GM21528 (cell line): ENCODE data around the gene RPL15.

Experiments
- ATAC-seq: cut with Tn5 transposase; IDR thresholded peaks from one replicate; pipeline ENCODE4 v1.9.1; 2021; ENCODE audit warnings: mild to moderate bottlenecking, moderate library complexity; ENCODE audit not compliant: unreplicated experiment, low FRiP score

Gene RPL15

DNA sequence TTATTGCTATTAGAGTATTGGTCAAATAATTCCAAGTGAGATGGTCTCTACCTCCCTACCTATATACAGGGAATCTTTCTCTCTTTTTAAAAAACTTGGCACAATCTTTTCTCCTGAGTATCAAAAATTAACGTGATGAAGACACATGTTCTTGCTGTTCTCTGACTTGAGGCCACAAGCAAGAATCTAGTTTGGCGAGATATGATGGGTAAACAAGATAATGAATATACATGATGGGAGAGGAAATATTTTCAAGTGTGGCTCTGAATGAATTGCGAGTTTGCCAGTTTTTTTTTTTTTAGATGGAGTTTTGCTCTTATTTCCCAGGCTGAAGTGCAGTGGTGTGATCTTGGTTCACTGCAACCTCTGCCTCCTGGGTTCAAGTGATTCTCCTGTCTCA, 39.8 kb downstream of the RPL15 start:
- no peak for ATAC-seq

- ATAC-seq = no peak
These were observed 42.4 kb downstream of the RPL15 start for GRCh38 chr3:23959135-23959900.

- ATAC-seq = no peak
These were observed 43.7 kb downstream of the RPL15 start for GRCh38 chr3:23960649-23961048.

DNA sequence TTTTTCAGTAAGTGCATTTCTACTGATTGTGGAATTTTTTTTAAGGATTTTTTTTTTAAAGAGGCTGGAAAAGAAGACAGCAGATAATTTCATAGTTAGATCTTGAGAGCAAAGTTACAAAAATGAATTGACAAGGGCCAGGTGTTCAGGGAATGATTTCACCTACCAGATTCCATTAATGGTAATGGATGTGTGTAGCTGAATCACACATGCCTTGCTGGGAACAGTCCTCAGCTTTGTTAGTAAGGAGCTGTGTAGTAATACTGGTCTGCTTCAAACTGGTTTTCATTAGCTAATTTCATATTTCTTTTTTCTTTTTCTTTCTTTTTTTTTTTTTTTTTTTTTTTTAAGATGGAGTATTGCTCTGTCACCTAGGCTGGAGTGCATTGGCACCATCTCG, 44.1 kb downstream of the RPL15 start:
- no peak for ATAC-seq

DNA sequence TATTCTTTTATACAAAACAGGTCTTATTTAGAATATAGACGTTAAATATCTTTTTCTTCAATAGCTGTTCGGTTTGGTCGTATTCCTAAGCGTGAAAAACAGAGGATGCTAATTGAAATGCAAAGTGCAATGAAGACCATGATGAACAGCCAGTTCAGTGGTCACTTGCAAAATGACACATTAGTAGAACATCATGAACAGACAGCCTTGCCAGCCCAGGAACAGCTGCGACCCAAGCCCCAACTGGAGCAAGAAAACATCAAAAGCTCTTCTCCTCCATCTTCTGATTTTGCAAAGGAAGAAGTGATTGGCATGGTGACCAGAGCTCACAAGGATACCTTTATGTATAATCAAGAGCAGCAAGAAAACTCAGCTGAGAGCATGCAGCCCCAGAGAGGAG, 45.0 kb downstream of the RPL15 start:
- no peak for ATAC-seq

DNA sequence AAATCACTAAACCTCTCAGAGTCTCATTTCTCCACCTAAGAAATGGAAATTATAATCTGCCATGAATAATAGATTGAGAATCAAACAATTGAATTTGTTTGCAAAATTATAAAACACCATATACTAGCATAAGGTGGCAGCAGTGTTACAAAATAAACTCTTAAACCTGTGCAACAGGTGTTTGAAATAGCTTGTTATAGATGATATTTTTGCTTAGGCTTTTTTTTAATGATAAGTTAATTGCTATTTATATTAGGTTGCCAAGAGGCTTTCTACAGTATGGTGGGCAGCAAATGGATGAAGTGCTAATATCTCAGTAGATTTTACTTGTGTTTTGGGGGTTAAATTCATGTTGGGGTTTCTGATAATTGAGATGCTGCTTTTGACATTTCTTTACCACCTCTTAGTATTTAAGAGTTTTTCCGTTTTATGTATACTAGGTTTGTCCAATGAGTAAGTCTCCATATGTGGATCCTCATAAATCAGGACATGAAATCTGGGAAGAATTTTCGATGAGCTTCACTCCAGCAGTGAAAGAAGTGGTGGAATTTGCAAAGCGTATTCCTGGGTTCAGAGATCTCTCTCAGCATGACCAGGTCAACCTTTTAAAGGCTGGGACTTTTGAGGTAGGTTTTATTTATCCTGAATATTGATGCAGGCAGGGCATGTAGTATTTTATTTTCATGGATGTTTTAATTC, 47.8 kb downstream of the RPL15 start:
- no peak for ATAC-seq

DNA sequence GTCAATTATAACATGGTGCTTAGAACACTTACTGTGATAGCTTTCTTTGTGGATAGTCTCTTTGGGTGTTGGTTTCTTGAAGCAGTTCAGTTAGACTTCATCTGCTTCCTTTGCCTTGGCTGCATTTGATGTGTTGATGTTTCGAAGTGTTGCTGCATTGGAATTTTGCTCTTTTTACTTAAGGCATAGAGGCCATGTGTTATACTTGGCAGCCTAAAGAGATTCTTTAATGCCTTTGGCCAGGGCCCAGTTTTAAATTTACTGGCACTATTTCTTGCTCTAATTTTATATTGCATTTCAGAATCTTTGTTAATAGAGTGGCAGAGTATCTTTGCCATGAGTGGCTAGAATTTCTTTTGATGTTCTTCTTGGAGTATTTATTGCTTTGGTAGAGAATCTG, 49.4 kb downstream of the RPL15 start:
- no peak for ATAC-seq

DNA sequence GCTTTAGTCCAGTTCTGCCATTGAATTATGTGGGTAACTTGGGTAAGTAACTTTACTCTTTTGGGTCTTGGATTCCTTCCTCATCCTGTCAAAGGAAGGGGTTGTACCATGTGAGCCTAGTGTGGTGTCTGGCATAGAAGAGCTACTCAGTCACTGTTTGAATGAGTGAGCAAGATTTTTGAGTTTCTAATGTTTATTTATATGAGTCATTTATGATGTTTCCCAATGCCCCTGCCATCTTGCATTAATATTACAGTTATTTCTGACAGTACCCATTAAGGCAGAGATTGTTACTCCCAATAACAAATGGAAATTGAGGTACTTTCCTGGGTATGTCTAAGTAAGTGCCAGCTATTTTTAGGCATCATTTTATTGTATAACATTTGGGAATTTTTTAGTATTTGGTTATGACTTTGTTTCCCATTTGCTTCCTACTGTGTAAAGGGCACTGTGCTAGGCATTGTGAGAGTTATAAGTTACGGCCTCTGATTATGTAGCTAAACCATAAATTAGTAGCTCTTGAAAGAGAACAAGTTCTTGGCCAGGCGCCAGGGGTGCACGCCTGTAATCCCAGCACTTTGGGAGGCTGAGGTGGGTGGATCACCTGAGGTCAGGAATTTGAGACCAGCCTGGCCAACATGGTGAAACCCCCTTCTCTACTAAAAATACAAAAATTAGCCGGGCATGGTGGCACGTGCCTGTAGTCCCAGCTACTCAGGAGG, 51.7 kb downstream of the RPL15 start:
- ATAC-seq = no peak

DNA sequence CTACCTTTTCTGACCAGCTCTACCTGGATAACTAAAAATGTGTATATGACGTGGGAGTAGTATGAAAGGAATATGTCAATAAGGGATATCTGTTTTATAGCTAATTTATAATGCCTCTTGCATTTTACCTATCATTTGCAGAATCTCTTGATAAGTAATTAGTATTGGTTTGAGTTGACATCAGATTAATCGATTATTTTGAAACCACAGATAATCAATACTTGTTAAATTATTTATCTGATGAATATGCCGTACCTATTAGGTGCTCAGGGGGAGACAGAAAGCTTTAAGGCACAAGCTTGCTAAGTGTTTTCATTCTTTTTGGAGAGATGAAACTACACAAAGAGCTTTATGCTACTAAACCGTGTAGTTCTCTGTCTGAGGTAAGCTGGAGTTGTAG, 52.5 kb downstream of the RPL15 start:
- ATAC-seq = no peak
